ENCODE measurements around the gene SENP8.

SENP8 gene

DNA sequence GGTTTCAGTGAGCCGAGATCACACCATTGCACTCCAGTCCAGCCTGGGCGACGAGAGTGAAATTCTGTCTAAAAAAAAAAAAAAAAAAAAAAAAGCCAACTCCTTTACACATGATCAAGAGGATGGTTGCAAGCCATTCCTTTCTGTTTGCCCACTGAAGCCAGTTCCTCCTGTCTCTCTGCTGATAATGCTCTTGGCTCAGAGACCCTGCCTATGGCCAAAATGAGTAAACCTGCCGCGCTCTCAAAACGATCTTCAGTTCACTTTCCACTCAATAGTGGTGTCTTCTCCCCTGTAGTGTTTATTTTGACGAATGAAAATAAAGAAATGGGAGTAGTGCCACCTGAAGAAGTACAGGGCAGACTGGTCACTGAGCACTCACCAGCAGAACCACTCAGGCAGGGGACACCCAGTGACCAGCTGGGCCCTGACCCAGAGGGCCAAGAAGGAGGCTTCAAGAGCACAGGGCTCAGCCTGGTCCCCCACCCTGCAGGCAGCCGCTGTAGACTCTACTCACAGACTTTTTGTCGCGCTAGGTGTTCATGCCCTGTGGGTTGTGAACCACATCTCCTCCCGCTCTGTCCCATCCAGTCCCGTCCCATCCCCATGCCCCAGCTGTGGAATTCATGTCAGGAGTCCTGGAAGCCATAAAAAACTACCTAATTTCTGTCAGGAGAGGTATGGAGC, 55.8 kb downstream of the SENP8 start:
- DNase-seq (ENCODE audit: extremely low read depth in 1 of 2, low read depth in 1 of 2) = no peak

DNA sequence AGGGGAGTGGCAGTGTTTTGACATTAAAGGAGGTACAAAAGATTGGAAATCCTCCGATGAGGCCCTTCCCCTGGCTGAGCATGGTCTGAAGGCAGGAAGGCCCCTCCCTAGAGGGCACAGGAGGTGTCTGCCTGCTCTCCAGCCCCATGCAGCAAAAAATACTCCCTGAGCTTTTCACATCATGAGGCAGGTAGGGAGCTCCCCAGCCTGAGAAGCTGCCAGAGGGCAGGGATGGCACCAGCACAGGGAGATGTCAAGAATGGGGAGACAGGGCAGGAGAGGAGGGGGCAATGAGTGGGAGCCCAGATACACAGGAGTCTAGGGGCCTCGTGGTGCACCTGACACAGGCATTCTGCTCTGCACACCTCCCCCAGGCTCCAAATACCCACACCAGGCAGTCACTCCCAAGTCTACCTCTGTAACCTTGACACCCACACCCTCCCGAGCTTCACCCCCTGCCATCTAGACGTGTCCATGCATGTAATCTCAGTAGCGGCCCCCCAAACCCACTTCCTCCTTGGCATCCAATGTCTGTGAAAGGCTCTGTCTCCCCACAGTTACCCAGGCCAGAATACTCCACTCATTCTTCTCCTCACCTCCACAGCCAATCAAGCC, 56.5 kb downstream of the SENP8 start:
- no peak for DNase-seq (ENCODE audit: extremely low read depth in 1 of 2, low read depth in 1 of 2)

DNA sequence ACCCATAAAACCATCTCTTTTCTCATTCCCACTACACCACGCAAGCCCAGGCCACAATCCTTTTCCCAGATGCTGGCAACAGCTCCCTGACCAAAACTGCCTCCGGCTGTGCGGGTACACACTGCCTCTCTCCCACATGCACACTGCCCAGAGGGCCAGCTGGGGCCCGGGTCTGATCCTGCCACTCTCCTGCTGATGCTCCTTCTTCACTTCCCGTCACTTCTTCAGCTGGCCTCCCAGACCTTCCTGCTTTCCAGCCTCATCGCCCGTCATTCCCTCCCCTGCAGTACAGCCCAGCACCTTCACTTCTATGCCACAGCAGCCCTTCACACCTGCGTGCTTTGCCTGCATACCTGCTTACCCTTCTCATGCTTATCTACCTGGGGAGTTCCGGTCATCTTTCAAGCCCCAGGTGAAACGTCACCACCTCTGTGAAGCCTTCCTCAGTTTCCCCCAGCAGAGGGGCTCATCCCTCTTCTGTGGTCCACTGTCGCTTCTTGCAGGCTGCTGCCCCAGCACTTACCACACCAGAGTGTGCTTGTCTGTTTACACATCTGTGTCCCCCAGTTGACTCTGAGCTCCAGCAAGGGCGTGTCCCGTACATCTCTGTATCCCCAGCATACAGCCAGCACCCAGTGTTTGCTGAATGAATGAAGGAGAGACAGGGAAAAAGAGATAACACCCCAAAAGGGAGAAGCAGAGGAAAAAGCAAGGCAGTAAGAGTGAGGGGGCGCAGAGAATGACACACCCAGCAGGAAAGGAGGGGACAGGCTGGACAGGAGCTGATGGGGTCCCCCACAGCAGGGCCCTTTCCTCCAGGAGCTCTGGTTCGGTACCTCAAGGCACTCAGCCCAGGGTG, 57.2 kb downstream of the SENP8 start:
- no peak for DNase-seq (ENCODE audit: extremely low read depth in 1 of 2, low read depth in 1 of 2)

DNA sequence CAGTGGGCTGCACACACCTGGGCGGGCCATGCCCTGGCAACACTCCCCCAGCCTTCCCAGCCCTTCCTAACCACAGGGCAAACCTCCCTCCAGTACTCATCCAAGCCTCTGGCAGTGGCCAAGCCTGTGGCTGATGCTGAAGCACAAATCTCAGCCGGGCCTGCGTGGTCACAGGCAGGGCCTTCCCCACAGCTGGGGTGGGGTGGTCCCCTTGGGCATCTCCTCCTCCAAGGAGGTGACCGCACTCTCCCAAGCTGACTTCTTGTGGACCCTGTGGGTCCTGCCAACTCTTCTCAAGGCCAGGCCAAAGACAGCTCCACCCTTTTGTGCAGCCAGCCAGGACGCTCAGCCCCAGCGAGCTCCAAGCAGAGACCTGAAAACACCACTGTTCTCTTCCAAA, 58.0 kb downstream of the SENP8 start:
- DNase-seq (ENCODE audit: extremely low read depth in 1 of 2, low read depth in 1 of 2) = no peak

DNA sequence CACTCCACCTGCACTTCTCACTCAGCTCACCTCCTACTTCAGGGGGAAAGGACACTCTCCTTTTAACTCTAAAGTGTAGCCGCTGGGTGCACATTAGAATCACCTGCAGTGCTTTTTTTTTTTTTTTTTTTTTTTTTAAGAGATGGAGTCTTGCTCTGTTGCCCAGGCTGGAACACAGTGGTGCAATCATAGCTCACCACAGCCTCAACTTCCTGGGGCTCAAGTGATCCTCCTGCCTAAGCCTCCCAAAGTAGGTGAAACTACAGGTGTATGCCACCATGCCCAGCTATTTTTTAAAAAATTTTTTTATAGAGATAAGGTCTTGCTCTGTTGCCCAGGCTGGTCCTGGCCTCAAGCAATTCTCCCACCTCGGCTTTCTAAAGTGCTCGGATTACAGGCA, 58.5 kb downstream of the SENP8 start:
- DNase-seq (ENCODE audit: extremely low read depth in 1 of 2, low read depth in 1 of 2) = no peak

DNA sequence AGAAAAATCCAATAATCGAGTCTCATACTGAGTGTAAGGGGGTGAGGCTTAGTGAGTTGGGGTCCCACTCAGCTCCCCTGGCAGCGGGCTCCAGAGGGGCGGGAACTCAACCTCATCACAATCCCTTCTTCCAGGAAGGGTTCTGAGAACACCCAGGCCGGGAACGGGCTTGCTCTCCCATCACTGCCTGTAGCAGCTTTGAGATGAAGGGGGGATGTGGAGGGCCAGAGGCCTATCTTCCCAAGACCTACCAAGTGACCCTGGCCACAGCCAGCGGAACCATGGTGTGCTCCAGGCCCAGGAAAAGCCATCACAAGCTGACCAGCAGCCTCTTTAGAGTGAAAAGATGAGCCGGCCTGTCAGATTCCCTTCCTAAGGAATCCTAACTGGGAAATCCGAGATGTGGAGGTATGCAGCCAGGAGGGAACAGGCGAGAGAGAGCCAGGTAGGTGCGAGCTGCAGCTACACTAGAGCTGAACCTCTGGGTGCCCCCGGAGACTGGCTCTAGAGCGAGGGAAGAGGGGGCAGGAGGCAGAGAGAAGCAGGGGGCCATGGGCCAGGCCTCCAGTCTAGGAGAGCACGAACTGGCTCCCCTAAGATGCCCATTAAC, 60.9 kb downstream of the SENP8 start:
- DNase-seq (ENCODE audit: extremely low read depth in 1 of 2, low read depth in 1 of 2) = no peak

DNA sequence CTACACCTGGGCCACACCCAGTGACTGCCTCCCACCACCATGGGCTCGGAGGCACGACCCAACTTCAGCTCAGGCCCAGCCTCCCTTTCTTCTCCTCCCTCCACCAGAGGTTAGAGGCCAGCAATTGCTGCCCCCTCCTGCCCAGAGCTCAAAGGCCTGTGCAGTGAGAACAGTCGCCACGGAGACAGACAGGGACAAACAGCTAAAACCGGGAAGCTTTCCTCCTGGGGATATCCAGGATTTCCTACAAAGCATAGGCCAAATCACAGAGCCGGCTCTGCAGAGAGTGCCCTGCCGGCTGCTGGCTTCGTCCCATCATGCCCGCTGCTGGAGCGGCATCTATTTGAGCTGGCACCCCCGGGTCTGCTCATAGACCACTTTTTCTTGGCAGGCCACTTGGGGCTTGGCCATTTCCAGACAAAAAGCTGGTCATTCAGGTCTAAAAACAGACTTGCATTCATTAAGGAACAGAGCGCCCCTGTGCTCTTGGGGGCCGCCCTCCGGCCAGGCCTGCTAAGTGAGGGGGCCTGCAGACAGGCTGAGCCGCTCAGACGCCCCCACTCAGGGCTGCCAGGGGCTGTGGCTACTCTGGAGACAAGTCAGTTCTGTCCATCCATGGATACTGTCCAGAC, 61.9 kb downstream of the SENP8 start:
- no peak for DNase-seq (ENCODE audit: extremely low read depth in 1 of 2, low read depth in 1 of 2)

DNA sequence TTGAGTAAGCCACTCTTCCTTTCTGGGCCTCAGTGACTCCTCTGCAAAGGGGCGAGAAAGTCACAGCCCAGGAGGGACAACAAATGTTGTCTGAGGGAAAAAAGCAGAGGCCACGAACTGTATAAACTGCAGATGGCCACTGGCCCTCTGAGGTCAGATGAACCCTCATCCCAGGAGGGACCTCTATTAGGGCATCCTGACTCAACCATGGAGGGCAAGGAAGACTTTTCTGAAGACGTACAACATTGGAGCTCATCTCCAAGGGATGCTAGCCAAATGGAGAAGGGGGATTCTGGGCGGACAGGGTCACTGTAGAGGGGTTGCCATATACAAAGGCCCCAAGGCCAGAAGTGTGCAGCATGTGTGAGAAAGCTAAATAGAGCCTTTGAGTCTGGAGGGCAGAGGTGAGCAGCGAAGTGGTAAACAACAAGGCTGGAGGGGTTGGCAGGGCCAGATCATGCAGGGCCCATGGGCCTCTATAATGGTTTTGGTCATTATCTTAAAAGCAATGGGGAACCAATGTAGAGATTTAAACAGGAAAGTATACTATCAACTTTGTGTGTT, 62.6 kb downstream of the SENP8 start:
- DNase-seq (ENCODE audit: extremely low read depth in 1 of 2, low read depth in 1 of 2) = no peak

DNA sequence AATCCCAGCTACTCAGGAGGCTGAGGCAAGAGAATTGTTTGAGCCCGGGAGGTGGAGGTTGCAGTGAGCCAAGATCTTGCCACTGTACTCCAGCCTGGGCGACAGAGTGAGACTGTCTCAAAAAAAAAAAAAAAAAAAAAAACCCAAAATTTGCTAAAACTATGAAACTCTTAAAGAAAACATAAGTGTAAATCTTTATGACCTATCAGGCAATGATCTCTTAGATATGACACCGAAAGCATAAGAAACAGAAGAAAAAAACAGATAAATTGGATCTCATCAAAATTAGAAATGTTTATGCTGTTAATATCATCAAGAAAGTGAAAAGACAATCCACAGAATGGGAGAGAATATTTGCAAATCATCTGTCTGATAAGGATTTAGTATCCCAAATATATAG, 64.0 kb downstream of the SENP8 start:
- DNase-seq (ENCODE audit: extremely low read depth in 1 of 2, low read depth in 1 of 2) = no peak

DNA sequence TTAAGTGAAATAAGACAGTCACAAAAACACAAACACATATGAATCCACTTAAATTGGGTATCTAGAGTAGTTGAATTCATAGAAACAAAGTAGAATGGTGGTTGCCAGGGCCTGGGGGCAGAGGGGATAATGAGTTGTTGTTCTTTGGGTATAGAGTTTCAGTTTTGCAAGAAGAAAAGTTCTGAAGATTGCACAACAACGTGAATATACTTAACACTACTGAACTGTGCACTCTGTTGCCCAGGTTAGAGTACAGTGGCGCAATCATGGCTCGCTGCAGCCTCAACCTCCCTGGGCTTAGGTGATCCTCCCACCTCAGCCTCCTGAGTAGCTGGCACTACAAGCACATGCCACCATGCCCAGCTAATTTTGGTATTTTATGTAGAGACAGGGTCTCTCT, 64.5 kb downstream of the SENP8 start:
- no peak for DNase-seq (ENCODE audit: extremely low read depth in 1 of 2, low read depth in 1 of 2)

DNA sequence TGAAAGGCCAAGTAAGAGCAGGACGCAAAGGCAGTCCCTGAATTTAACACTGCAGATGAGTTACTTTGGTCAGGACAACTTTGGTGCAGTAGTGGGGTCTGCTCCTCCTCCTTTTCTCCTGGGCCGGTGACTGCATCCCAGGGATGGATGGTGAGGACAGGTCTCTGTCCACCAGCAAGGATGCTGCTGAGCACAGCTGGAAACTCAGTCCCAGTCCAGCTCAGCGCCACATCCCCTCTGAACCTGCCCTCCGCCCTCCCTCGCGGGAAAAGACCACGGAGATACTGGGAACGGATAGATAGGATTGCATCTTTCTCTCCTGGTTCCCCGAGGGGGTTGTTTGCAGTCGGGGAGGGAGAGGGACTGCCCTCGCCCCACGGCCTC, 65.6 kb downstream of the SENP8 start:
- no peak for DNase-seq (ENCODE audit: extremely low read depth in 1 of 2, low read depth in 1 of 2)

DNA sequence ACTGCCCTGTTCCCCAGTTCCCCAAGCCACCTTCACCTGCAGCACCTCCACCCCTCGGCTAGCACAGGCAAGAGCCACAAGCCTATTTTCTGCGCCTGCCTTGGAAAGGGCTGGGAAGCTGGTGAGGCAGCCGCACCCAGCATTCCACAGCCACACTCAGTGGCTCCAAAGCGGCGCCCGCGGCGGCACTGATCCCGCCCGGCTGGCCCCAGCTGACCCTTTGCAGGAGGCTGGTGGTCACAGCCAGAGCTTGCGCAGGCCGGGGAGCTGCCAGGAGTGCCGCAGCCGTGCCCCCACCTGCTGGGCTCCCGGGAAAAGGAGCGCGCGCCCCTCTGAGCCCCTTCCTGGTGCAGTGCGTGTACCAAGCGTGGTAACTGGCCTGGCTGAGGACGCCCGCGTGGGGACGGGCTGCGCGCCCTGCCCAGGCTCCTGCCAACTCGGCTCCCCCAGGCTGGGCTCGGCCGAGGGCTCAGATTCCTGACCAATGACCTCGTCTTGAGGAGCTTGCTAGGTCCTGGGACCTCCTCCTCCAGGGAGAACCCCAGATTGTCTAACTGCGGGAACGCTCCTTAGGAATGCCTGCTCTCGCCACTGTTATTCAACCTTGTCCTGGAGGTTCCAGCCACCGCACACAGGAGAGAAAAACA, 66.1 kb downstream of the SENP8 start:
- no peak for DNase-seq (ENCODE audit: extremely low read depth in 1 of 2, low read depth in 1 of 2)

DNA sequence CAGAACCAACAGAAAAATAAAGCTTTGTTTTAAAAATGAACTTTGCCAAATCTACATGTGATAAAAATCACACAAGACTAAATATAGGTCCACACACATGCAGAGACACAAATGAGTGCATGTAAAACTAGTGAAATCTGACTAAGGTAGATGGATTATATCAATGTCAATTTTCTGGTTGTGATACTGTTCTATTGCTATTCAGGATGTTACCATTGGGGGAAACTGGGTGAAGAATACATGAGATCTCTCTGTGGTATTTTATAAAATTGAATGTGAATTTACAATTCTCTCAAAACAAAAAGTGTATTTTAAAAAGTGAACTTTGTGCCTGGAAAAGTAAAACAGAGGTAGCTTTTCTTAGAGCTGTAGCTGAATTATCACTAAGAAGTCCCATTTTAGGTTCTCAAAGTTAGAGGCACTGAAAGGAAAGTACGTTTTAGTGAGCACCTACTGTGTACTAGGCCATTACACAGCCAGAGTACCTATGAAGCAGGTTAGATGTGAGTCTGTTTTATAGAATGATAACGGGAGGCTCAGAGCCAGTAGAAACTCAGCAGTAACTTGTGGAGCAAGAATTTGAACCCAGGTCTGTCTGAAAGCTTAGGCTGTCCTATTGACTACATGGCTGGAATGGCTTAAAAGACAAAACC, 71.2 kb downstream of the SENP8 start:
- DNase-seq (ENCODE audit: extremely low read depth in 1 of 2, low read depth in 1 of 2) = no peak

DNA sequence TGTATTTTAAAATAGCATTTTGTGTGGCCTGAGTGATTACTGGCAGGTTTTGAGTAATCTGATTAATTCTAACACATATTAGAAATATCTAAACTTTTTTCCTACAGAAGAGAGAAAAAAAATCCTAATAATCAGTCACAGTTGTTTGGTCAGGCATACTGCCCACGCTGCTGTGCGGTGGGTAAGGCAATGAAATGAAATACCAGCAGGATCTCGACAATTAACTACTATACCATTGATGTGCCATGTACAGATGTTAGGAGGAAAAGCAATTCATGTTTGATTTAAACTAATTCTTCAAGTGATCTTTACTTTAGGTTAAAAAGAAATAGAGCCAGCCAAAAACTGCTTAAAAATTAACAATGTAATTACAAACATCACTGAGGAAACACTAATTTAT, 74.2 kb downstream of the SENP8 start:
- no peak for DNase-seq (ENCODE audit: extremely low read depth in 1 of 2, low read depth in 1 of 2)
